Lung (tissue), 12 donors: Measurements from ENCODE around the gene POU2AF3. TPM values are rescaled to one million over a fixed set of nuclear protein-coding genes. Genes with fewer than 3 reads are reported as not detected.
"Not testable (repeated sequence)": the region's sequence is repeated elsewhere in the genome, so short reads cannot be mapped to it uniquely, and the experiment has no call there.

ENCODE experiments used
- ATAC-seq: fragments of 200-7000 bp; cut with Tn5 transposase; one replicate; pipeline ENCODE4 v1.9.1; 2020; ENCODE audit warnings: moderate number of reproducible peaks; ENCODE audit not compliant: insufficient read depth, low FRiP score
- DNase-seq, 3 donors: peaks; one replicate each; pipeline ENCODE4 v3.0.0-alpha.2; 2013 to 2017
- H3K27ac ChIP-seq, 2 donors: one replicate each; pipeline ENCODE4 v1.5.1; 2013; ENCODE audit warnings: mild to moderate bottlenecking in 2 of 2, moderate library complexity in 2 of 2, control low read depth in 1 of 2, inconsistent platforms in 1 of 2, low read depth in 1 of 2, low read length in 1 of 2
- H3K27me3 ChIP-seq, 3 donors: one replicate each; pipeline ENCODE4 v1.5.1; 2013; ENCODE audit warnings: low read length in 2 of 3; ENCODE audit not compliant: control insufficient read depth in 3 of 3, insufficient read depth in 3 of 3
- H3K36me3 ChIP-seq, 4 donors: one replicate each; pipeline ENCODE4 v1.5.1; 2013; ENCODE audit warnings: low read length in 4 of 4, mild to moderate bottlenecking in 1 of 4, moderate library complexity in 1 of 4; ENCODE audit not compliant: control insufficient read depth in 4 of 4, insufficient read depth in 4 of 4
- H3K4me1 ChIP-seq, 5 donors: one replicate each; pipeline ENCODE4 v1.5.1; 2013; ENCODE audit warnings: low read length in 5 of 5, mild to moderate bottlenecking in 2 of 5, moderate library complexity in 1 of 5; ENCODE audit not compliant: control insufficient read depth in 5 of 5, insufficient read depth in 5 of 5
- H3K4me3 ChIP-seq: one replicate; pipeline ENCODE4 v1.5.1; 2013; ENCODE audit warnings: mild to moderate bottlenecking, control low read depth, moderate library complexity
- H3K9ac ChIP-seq, 2 donors: one replicate each; pipeline ENCODE4 v1.5.1; 2013; ENCODE audit warnings: low read length in 2 of 2, control low read depth in 1 of 2; ENCODE audit not compliant: insufficient read depth in 1 of 2
- H3K9me3 ChIP-seq, 4 donors: one replicate each; pipeline ENCODE4 v1.5.1; 2013; ENCODE audit warnings: low read length in 3 of 4, mild to moderate bottlenecking in 1 of 4, moderate library complexity in 1 of 4; ENCODE audit not compliant: control insufficient read depth in 4 of 4, insufficient read depth in 3 of 4
- WGBS, 2 donors: extraction: QIAGEN DNeasy Blood & Tissue Kit; methylation state at CpG; one replicate each; pipeline ENCODE4 v1.1.7; 2013; 5-methylcytosine and 5-hydroxymethylcytosine counted together
- polyA plus RNA-seq, 2 donors: library from polyadenylated mRNA; stranded (reverse); fragments of 200-250 nt; gene quantifications; one replicate each; pipeline ENCODE4 v1.2.1, GENCODE V29; 2013
- total RNA-seq, 2 donors: library from RNA; depleted of rRNA in 1 of 2; stranded (reverse); fragments of >200 nt in 1 of 2; gene quantifications; one replicate each; pipeline ENCODE4 v1.2.1, GENCODE V29; 2014 to 2021
- TF ChIP-seq, protein P1 (sequence below): IDR thresholded peaks from 2 replicates; pipeline ENCODE4 v1.5.1; 2012; ENCODE audit warnings: mild to moderate bottlenecking; ENCODE audit errors: control extremely low read depth, extremely low read depth
- donor health status: control.
- donor health status: control.
- donor health status: Bipolar disorder and iron deficiency.
- donor health status: healthy.
- donor health status: DM: yes; HTN: yes; CAD: no.

The POU2AF3 gene
- total and polyA plus RNA-seq, 4 donors, result 1.5 to 5.4 (median 3.1) TPM

- no peak overlapping the region for H3K9ac ChIP-seq
- no peaks in the 10 kb centered on the region for H3K36me3 ChIP-seq
- no peaks in the 10 kb centered on the region for H3K9me3 ChIP-seq
- WGBS, 2 donors, result 86 to 93% methylated on average over 18 of the region's 18 CpGs
- ATAC-seq (no peak), DNase-seq (peak in 1 of 3 donors; percentile 17)
- H3K27ac ChIP-seq, result no peak overlapping the region
- peaks cover 0 to 11% (median 0%) of the 10 kb centered on the region in 5 donors for H3K4me1 ChIP-seq
- H3K4me3 ChIP-seq, result no peak overlapping the region
- TF ChIP-seq, protein P1, sequence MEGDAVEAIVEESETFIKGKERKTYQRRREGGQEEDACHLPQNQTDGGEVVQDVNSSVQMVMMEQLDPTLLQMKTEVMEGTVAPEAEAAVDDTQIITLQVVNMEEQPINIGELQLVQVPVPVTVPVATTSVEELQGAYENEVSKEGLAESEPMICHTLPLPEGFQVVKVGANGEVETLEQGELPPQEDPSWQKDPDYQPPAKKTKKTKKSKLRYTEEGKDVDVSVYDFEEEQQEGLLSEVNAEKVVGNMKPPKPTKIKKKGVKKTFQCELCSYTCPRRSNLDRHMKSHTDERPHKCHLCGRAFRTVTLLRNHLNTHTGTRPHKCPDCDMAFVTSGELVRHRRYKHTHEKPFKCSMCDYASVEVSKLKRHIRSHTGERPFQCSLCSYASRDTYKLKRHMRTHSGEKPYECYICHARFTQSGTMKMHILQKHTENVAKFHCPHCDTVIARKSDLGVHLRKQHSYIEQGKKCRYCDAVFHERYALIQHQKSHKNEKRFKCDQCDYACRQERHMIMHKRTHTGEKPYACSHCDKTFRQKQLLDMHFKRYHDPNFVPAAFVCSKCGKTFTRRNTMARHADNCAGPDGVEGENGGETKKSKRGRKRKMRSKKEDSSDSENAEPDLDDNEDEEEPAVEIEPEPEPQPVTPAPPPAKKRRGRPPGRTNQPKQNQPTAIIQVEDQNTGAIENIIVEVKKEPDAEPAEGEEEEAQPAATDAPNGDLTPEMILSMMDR, result no peak
- no peaks in the 10 kb centered on the region for H3K27me3 ChIP-seq
These were observed 12.9 kb upstream of the POU2AF3 start for GRCh38 chr11:111285189-111286091.

GRCh38 chr11:111291764-111292163 is 6.6 kb upstream of the POU2AF3 start:
- no peak overlapping the region for H3K9ac ChIP-seq
- H3K9me3 ChIP-seq, result no peaks in the 10 kb centered on the region
- H3K27ac ChIP-seq, result no peak overlapping the region
- WGBS, 2 donors, result 94 to 98% methylated on average over 5 of the region's 5 CpGs
- ATAC-seq (no peak), DNase-seq (no peak)
- TF ChIP-seq, protein P1, result no peak
- H3K4me1 ChIP-seq, result no peaks in the 10 kb centered on the region
- no peaks in the 10 kb centered on the region for H3K36me3 ChIP-seq
- no peaks in the 10 kb centered on the region for H3K27me3 ChIP-seq
- H3K4me3 ChIP-seq, result no peak overlapping the region

DNA sequence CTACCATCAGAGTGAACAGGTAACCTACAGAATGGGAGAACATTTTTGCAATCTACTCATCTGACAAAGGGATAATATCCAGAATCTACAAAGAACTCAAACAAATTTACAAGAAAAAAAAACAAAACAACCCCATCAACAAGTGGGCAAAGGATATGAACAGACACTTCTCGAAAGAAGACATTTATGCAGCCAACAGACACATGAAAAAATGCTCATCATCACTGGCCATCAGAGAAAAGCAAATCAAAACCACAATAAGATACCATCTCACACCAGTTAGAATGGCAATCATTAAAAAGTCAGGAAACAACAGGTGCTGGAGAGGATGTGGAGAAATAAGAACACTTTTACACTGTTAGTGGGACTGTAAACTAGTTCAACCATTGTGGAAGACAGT is 5.9 kb upstream of the POU2AF3 start:
- not testable (repeated sequence) for H3K4me1 ChIP-seq, H3K9me3 ChIP-seq, ATAC-seq, H3K27ac ChIP-seq, H3K27me3 ChIP-seq, H3K4me3 ChIP-seq, H3K36me3 ChIP-seq, DNase-seq, H3K9ac ChIP-seq
- 93 to 96% methylated on average over 1 of the region's 1 CpG for WGBS, 2 donors

- ATAC-seq (no peak), DNase-seq (no peak)
- H3K9ac ChIP-seq, result no peak overlapping the region
- H3K9me3 ChIP-seq, result no peaks in the 10 kb centered on the region
- no peaks in the 10 kb centered on the region for H3K27me3 ChIP-seq
- TF ChIP-seq, protein P1, result no peak
- 91 to 92% methylated on average over 3 of the region's 3 CpGs for WGBS, 2 donors
- H3K4me3 ChIP-seq, result no peak overlapping the region
- no peak overlapping the region for H3K27ac ChIP-seq
- H3K36me3 ChIP-seq, result no peaks in the 10 kb centered on the region
- H3K4me1 ChIP-seq, result peaks cover 0 to 12% (median 7%) of the 10 kb centered on the region in 5 donors
These were observed 2.1 kb upstream of the POU2AF3 start for GRCh38 chr11:111296196-111296595.
